ENCODE results near the gene WWC1.

WWC1 gene

GRCh38 chr5:168443533-168443932, 152.1 kb downstream of the WWC1 start:
- no peaks in the 10 kb centered on the region for H3K36me3 Mint-ChIP-seq
- no peak overlapping the region for H3K4me3 Mint-ChIP-seq
- peaks cover 0 to 2% of the 10 kb centered on the region in 2 donors for H3K9me3 Mint-ChIP-seq
- H3K27ac Mint-ChIP-seq = no peak overlapping the region
- H3K4me1 Mint-ChIP-seq = no peaks in the 10 kb centered on the region
- DNase-seq = no peak
- no peaks in the 10 kb centered on the region for H3K27me3 Mint-ChIP-seq
- ATAC-seq (replicated peaks) = no peak

DNA sequence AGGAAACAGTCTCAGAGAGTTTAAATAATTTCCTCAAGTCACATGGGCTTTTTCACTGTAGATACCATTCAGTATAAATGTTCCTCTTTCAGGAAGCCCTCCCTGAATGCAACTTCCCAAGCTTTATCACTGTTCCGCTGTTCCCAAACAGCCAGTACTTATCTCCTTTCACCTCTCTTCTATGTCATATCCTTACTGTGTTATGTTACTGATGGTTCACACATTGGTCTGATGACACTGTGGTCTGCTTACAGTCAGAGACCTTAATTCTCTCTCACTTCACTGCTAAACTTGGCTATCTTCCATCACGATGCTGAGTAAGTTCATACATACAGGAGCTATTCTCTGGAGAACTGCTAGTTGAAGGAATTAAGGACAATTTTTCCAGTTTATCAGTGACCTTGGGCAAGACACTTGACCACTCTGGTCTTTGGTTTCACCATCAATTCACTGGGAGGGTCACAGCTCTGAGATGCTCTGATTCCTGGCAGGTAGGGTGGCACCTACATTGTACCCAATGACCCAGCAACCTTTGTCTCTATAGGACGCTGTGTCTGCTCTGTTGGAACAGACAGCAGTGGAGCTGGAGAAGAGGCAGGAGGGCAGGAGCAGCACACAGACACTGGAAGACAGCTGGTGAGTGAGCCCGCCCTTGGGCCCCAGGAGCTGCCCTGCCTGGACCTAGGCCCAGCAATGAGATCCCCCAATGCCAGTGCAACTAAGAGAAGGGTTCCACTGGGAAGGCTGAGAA, 152.7 kb downstream of the WWC1 start:
- DNase-seq (no peak), ATAC-seq (replicated peaks) (no peak)
- Mint-ChIP-seq H3K4me1 (no peaks in the 10 kb centered on the region), H3K9me3 (no peaks in the 10 kb centered on the region), H3K36me3 (no peaks in the 10 kb centered on the region), H3K27ac (no peak overlapping the region), H3K27me3 (no peaks in the 10 kb centered on the region), H3K4me3 (no peak overlapping the region)

GRCh38 chr5:168446983-168447619, 155.7 kb downstream of the WWC1 start:
- Mint-ChIP-seq H3K36me3 (no peaks in the 10 kb centered on the region), H3K4me3 (no peak overlapping the region), H3K27me3 (no peaks in the 10 kb centered on the region), H3K9me3 (no peaks in the 10 kb centered on the region), H3K27ac (no peak overlapping the region), H3K4me1 (no peaks in the 10 kb centered on the region)
- no peak for DNase-seq
- no peak for ATAC-seq (replicated peaks)

GRCh38 chr5:168447808-168448207, 156.4 kb downstream of the WWC1 start:
- H3K27me3 Mint-ChIP-seq = no peaks in the 10 kb centered on the region
- H3K36me3 Mint-ChIP-seq = no peaks in the 10 kb centered on the region
- H3K4me3 Mint-ChIP-seq = no peak overlapping the region
- no peak for DNase-seq
- no peak overlapping the region for H3K27ac Mint-ChIP-seq
- no peaks in the 10 kb centered on the region for H3K4me1 Mint-ChIP-seq
- ATAC-seq (replicated peaks) = no peak
- H3K9me3 Mint-ChIP-seq = no peaks in the 10 kb centered on the region

- Mint-ChIP-seq H3K4me1 (no peaks in the 10 kb centered on the region), H3K27me3 (no peaks in the 10 kb centered on the region), H3K36me3 (no peaks in the 10 kb centered on the region), H3K27ac (no peak overlapping the region), H3K4me3 (no peak overlapping the region), H3K9me3 (no peaks in the 10 kb centered on the region)
- no peak for DNase-seq
- no peak for ATAC-seq (replicated peaks)
Measured at GRCh38 chr5:168449166-168449565, 157.7 kb downstream of the WWC1 start.

DNA sequence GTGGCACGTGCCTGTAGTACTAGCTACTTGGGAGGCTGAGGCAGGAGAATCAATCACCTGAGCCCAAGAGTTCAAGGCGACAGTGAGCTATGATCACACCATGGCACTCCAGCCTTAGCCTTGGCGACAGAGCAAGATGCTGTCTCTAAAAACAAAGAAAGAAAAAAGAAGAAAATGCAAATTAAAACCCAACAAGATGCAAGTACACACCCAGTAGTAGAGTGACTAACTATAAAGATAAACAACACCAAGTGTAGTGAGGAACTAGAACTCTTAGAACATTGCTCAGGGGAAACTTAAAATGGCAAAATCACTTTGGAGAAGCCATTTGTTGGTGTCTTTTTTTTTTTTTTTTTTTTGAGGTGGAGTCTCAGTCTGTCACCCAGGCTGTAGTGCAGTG, 160.1 kb downstream of the WWC1 start:
- no peak for ATAC-seq (replicated peaks)
- Mint-ChIP-seq H3K9me3 (no peaks in the 10 kb centered on the region), H3K27ac (no peak overlapping the region), H3K4me1 (no peaks in the 10 kb centered on the region), H3K36me3 (no peaks in the 10 kb centered on the region), H3K27me3 (no peaks in the 10 kb centered on the region), H3K4me3 (no peak overlapping the region)
- no peak for DNase-seq

DNA sequence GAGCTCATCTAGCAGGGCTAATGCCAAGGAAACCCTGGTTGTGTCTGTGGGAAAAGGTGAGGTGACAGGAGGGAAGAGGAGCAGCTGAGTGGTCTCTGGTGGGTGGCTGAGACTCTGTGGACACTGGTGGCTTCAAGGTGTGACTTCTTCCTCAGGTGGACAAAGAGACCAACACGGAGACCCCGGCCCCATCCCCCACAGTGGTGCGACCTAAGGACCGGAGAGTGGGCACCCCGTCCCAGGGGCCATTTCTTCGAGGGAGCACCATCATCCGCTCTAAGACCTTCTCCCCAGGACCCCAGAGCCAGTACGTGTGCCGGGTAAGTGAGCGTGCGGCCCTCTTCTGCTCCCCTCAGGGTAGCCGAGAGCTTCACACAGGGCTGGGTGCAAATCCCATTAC, 163.8 kb downstream of the WWC1 start:
- DNase-seq (no peak), ATAC-seq (replicated peaks) (no peak)
- Mint-ChIP-seq H3K36me3 (peaks cover 0 to 3% of the 10 kb centered on the region in 2 donors), H3K27ac (no peak overlapping the region), H3K4me3 (no peak overlapping the region), H3K4me1 (no peaks in the 10 kb centered on the region), H3K9me3 (peaks cover 4 to 7% of the 10 kb centered on the region in 2 donors), H3K27me3 (peaks cover 0 to 11% of the 10 kb centered on the region in 2 donors)

GRCh38 chr5:168457542-168457941, 166.1 kb downstream of the WWC1 start:
- H3K4me1 Mint-ChIP-seq = no peaks in the 10 kb centered on the region
- no peak overlapping the region for H3K4me3 Mint-ChIP-seq
- H3K36me3 Mint-ChIP-seq = peaks cover 0 to 3% of the 10 kb centered on the region in 2 donors
- ATAC-seq (replicated peaks) (no peak), DNase-seq (no peak)
- peaks cover 0 to 11% of the 10 kb centered on the region in 2 donors for H3K27me3 Mint-ChIP-seq
- H3K27ac Mint-ChIP-seq = no peak overlapping the region
- peaks cover 4 to 7% of the 10 kb centered on the region in 2 donors for H3K9me3 Mint-ChIP-seq

GRCh38 chr5:168460606-168461005, 169.2 kb downstream of the WWC1 start:
- Mint-ChIP-seq H3K9me3 (peaks cover 4 to 7% of the 10 kb centered on the region in 2 donors), H3K27ac (no peak overlapping the region), H3K4me1 (no peaks in the 10 kb centered on the region), H3K4me3 (no peak overlapping the region), H3K27me3 (peaks cover 3 to 27% of the 10 kb centered on the region in 2 donors), H3K36me3 (peaks cover 0 to 3% of the 10 kb centered on the region in 2 donors)
- DNase-seq = no peak
- ATAC-seq (replicated peaks) = no peak

GRCh38 chr5:168463081-168463480, 171.6 kb downstream of the WWC1 start:
- no peak for DNase-seq
- peaks cover 0 to 3% of the 10 kb centered on the region in 2 donors for H3K36me3 Mint-ChIP-seq
- H3K27me3 Mint-ChIP-seq = peaks cover 3 to 22% of the 10 kb centered on the region in 2 donors
- peaks cover 0 to 3% of the 10 kb centered on the region in 2 donors for H3K9me3 Mint-ChIP-seq
- ATAC-seq (replicated peaks) = no peak
- no peak overlapping the region for H3K4me3 Mint-ChIP-seq
- no peaks in the 10 kb centered on the region for H3K4me1 Mint-ChIP-seq
- no peak overlapping the region for H3K27ac Mint-ChIP-seq

DNA sequence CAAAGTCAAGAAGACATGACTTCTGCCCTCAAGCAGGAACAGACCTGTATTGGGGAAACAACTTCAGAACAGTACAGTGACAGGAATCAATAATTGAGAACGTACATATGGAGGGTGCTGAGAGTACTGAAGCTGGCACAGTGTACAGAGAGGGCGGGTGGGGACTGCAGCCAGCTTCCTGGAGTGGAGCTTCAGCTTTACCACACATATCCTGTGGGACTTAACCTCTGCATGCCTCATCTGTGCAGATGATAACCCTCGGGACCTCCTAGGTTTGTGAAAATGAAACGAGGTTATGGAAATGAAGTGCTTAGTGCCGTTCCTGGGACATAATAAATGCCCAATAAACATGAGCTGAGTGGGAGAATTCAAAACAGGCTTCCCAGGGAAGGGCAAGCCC, 172.8 kb downstream of the WWC1 start:
- Mint-ChIP-seq H3K4me3 (no peak overlapping the region), H3K4me1 (no peaks in the 10 kb centered on the region), H3K36me3 (no peaks in the 10 kb centered on the region), H3K27me3 (peaks cover 3 to 16% of the 10 kb centered on the region in 2 donors), H3K9me3 (no peaks in the 10 kb centered on the region), H3K27ac (no peak overlapping the region)
- DNase-seq = no peak
- ATAC-seq (replicated peaks) = no peak

DNA sequence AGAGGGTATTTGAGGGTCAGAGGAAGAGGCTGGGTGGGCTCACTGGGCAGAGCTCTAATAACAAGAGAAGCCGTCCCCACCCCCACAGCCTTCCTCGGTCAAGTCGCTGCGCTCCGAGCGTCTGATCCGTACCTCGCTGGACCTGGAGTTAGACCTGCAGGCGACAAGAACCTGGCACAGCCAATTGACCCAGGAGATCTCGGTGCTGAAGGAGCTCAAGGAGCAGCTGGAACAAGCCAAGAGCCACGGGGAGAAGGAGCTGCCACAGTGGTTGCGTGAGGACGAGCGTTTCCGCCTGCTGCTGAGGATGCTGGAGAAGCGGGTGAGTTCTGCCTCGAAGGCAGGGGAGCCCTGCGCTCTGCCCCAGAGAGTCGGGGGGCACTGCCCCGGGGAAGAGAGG, 173.2 kb downstream of the WWC1 start:
- H3K4me3 Mint-ChIP-seq = no peak overlapping the region
- no peaks in the 10 kb centered on the region for H3K4me1 Mint-ChIP-seq
- H3K27me3 Mint-ChIP-seq = peaks cover 3 to 16% of the 10 kb centered on the region in 2 donors
- DNase-seq = no peak
- no peaks in the 10 kb centered on the region for H3K9me3 Mint-ChIP-seq
- H3K27ac Mint-ChIP-seq = no peak overlapping the region
- no peaks in the 10 kb centered on the region for H3K36me3 Mint-ChIP-seq
- ATAC-seq (replicated peaks) = no peak

DNA sequence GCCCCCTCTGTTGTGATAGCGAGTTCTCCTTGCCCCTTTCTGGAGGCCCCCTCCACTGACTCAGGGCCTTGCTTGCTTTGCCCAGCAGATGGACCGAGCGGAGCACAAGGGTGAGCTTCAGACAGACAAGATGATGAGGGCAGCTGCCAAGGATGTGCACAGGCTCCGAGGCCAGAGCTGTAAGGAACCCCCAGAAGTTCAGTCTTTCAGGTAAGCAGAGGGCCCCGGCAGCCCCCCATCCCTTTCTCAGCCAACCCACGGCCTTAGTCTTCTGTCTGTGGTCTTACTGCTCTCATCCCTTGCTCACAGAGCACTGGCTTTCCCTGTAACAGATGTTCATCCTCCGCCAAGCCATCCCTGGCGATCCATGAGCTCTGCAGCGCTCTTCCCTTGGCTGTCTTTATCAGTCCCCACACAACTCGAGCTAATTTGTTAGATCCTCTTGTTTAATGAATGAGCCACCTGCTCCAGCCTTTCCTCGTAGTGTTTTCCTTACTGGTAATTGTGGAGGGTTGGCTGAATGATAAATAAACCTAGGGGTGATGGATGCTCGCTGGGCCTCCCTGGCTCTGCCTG, 176.4 kb downstream of the WWC1 start:
- Mint-ChIP-seq H3K4me3 (no peak overlapping the region), H3K4me1 (no peaks in the 10 kb centered on the region), H3K27ac (no peak overlapping the region), H3K27me3 (peaks cover 8 to 26% of the 10 kb centered on the region in 2 donors), H3K36me3 (no peaks in the 10 kb centered on the region), H3K9me3 (no peaks in the 10 kb centered on the region)
- no peak for ATAC-seq (replicated peaks)
- DNase-seq = no peak

DNA sequence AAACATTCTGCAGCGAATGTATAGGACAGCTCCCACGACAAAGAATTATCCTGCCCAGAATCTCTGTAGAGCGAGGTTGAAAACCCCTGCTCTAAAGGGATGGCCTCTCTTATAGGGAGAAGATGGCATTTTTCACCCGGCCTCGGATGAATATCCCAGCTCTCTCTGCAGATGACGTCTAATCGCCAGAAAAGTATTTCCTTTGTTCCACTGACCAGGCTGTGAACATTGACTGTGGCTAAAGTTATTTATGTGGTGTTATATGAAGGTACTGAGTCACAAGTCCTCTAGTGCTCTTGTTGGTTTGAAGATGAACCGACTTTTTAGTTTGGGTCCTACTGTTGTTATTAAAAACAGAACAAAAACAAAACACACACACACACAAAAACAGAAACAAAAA, 177.4 kb downstream of the WWC1 start:
- Mint-ChIP-seq H3K4me1 (no peaks in the 10 kb centered on the region), H3K9me3 (no peaks in the 10 kb centered on the region), H3K4me3 (no peak overlapping the region), H3K27me3 (peaks cover 9 to 25% of the 10 kb centered on the region in 2 donors), H3K27ac (no peak overlapping the region), H3K36me3 (no peaks in the 10 kb centered on the region)
- no peak for ATAC-seq (replicated peaks)
- no peak for DNase-seq

GRCh38 chr5:168469816-168470215, 178.4 kb downstream of the WWC1 start:
- H3K9me3 Mint-ChIP-seq = no peaks in the 10 kb centered on the region
- no peak overlapping the region for H3K27ac Mint-ChIP-seq
- peaks cover 7 to 15% of the 10 kb centered on the region in 2 donors for H3K27me3 Mint-ChIP-seq
- ATAC-seq (replicated peaks) = no peak
- H3K4me1 Mint-ChIP-seq = no peaks in the 10 kb centered on the region
- no peak overlapping the region for H3K4me3 Mint-ChIP-seq
- no peaks in the 10 kb centered on the region for H3K36me3 Mint-ChIP-seq
- no peak for DNase-seq

All from stimulated activated naive B cell treated with anti-CD40 and anti-IgM and Interleukin-4, amounts not matched to agents 10 μg/mL and 1 μg/mL and 100 μg/mL, for 72 hours (primary cell).